CD4-positive, alpha-beta T cell treated with Interleukin-21 for 1 hour (primary cell): ENCODE measurements around the gene CCDC9.
A peak's percentile ranks its signal among the peaks of the same experiment; 100 is the strongest.

Experiments used
- DNase-seq: peaks from one replicate; pipeline ENCODE4 v3.0.0-alpha.2; 2020

The CCDC9 gene

GRCh38 chr19:47302249-47302648, 45.9 kb downstream of the CCDC9 start:
- DNase-seq: no peak

GRCh38 chr19:47303966-47304365, 47.6 kb downstream of the CCDC9 start:
- no peak for DNase-seq

DNA sequence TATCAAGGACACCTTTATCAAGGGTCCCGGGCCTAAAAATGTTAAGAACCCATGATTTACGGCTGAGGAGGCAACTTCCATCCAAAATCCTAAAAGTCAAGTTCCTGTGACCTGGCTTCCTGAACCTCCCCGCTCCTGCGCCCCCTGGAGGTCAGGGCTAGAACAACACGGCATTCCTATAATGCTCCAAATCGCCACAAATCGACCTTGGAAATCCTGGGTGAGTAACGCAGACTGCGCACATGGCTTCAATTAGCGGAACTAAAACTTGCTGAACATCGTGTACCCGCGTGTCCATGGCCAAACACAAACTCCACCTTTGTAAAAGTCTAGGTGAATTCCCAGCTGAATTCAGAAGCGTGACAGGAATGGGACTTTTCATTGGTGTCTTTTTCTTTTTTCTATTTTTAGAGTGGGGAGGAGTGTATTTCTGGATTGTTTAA, 49.0 kb downstream of the CCDC9 start:
- peak; percentile 52 for DNase-seq

DNA sequence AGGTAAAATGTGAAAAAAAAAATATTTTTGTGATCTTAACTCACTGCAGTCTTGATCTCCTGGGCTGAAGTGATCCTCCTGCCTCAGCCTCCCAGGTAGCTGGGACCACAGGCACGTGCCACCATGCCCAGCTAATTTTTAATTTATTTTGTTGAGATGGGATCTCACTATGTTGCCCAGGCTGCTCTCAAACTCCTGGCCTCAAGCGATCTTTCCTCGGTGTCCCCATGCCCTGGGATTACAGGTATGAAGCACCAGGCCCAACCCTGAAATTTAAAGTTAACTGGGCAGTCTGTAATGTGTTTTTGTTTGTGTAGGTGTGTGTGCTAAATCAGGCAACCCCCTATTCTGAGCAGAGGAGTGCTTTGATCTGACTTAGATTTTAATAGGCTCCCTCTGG, 50.0 kb downstream of the CCDC9 start:
- no peak for DNase-seq

DNA sequence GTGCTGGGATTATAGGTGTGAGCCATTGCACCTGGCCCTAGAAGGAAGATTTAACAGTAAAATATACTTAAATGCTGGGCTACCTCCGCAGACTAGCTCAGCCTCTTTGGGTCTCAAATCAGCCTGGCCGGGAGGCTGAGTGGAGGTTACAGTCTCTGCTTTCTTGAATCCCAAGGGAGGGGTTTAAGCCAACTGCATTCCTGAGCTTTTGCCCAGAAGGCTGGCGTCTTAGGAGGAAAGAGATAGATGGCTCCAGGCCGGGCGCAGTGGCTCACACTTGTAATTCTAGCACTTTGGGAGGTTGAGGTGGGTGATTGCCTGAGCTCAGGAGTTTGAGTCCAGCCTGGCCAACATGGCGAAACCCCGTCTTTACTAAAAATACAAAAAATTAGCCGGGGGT, 52.7 kb downstream of the CCDC9 start:
- DNase-seq: no peak

- no peak for DNase-seq
These were observed 53.3 kb downstream of the CCDC9 start, which contains the start of gene C5AR1 for GRCh38 chr19:47309608-47310007. Gene C5AR1 (plus strand): TSS chr19:47309861. CDS start chr19:47309896, 35 bp downstream.

DNA sequence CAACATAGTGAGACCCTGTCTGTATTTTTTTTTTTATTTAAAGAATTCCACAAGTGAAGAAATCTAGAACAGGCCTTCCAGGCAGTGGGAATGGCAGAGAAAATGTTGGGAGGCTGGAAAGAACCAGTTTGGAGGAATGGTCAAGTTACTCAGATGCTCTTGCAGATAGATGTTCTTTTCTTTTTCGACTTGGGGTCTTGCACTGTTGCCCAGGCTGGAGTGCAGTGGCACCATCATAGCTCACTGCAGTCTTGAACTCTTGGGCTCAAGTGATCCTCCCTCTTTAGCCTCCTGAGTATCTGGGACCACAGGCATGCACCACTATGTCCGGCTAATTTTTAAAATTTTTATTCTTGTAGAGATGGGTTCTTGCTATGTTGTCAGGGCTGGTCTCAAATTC, 54.0 kb downstream of the CCDC9 start:
- no peak for DNase-seq

- DNase-seq: no peak
These were observed 54.5 kb downstream of the CCDC9 start for GRCh38 chr19:47310819-47311218.

DNA sequence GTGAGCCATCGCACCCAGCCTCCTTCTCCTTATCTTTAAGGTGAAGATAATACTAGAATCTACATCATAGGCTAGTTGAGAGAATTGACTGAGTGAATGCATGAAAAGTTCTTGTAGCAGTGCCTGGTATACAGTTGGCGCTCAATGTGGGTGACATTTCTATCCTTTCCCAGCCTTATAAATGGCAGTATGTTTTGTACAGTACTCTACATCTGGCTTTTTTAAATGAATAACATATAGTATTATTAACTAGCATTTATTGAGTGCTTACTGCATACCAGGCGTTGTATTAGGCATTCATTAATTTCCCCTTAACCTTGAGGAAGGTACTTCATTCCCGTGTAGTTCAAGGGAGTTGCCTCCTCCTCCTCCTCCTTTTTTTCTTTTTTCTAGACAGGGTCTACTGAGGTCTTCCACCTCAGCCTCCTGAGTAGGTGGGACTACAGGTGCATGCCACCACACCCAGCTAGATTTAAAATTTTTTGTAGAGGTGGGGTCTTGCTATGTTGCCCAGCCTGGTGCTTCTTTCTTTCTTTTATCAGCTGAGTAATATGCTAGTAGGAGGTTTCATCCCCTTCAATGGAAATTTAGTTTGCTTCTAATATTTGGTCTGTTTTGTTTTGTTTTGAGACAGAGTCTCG, 56.2 kb downstream of the CCDC9 start:
- no peak for DNase-seq

DNA sequence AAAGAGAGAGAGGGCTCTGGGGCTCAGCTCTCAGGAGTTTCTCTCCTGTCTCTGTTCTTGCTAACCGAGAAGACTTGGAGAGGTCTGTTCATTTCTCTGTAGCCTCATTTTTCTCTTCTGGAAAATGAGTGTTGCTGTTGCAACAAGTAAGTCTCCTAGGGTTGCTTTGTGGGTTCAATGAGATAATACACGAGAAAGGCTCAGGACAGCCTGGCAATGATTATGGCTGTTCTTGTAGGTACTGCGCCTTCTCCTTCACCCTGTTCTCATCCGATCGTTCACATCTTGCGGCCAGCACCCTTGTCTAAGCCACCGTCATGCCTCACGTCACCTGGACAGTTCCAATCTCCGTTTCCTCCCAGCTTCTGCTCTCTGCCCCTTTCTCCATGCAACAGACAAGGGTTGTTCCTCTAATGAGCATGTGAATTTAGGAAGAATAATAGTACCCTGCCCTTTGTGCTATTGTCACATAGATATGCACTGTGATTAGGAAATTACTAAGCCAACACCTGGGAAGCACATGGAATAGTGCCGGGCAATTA, 57.5 kb downstream of the CCDC9 start:
- DNase-seq: no peak

- peak; percentile 11 for DNase-seq
These were observed 58.9 kb downstream of the CCDC9 start for GRCh38 chr19:47315125-47315821.

GRCh38 chr19:47316513-47316912, 60.2 kb downstream of the CCDC9 start:
- no peak for DNase-seq

- DNase-seq: no peak
These were observed 63.9 kb downstream of the CCDC9 start for GRCh38 chr19:47319923-47320871.
